ENCODE data around the gene DHX58.

The DHX58 gene

GRCh38 chr17:42111265-42111636 is 1.3 kb downstream of the DHX58 start:
- H3K9ac ChIP-seq (ENCODE audit: low read depth in 1 of 2, low read length in 2 of 2) = peak overlapping the region in 1 of 2 donors; percentile 89
- no peaks in the 10 kb centered on the region for H3K9me3 ChIP-seq (ENCODE audit: control insufficient read depth in 1 of 2, low read length in 2 of 2)
- peaks cover 24 to 32% of the 10 kb centered on the region in 2 donors for H3K4me1 ChIP-seq (ENCODE audit: control insufficient read depth in 1 of 2, insufficient read depth in 2 of 2, low read length in 2 of 2)
- H3K4me3 ChIP-seq (ENCODE audit: low read depth in 1 of 2, low read length in 2 of 2) = peak overlapping the region in 1 of 2 donors; percentile 77
- H3K36me3 ChIP-seq (ENCODE audit: control insufficient read depth in 1 of 2, insufficient read depth in 2 of 2, low read length in 2 of 2) = peaks cover 3 to 21% of the 10 kb centered on the region in 2 donors
- H3K27ac ChIP-seq (ENCODE audit: low read depth, low read length) = no peak overlapping the region
- H3K27me3 ChIP-seq (ENCODE audit: control insufficient read depth in 1 of 2, insufficient read depth in 2 of 2, low read length in 2 of 2) = no peaks in the 10 kb centered on the region

- H3K9ac ChIP-seq (ENCODE audit: low read depth in 1 of 2, low read length in 2 of 2) = no peak overlapping the region
- no peaks in the 10 kb centered on the region for H3K9me3 ChIP-seq (ENCODE audit: control insufficient read depth in 1 of 2, low read length in 2 of 2)
- peak overlapping the region in 1 of 2 donors; percentile 77 for H3K4me3 ChIP-seq (ENCODE audit: low read depth in 1 of 2, low read length in 2 of 2)
- peaks cover 3 to 22% of the 10 kb centered on the region in 2 donors for H3K36me3 ChIP-seq (ENCODE audit: control insufficient read depth in 1 of 2, insufficient read depth in 2 of 2, low read length in 2 of 2)
- peaks cover 24 to 29% of the 10 kb centered on the region in 2 donors for H3K4me1 ChIP-seq (ENCODE audit: control insufficient read depth in 1 of 2, insufficient read depth in 2 of 2, low read length in 2 of 2)
- H3K27me3 ChIP-seq (ENCODE audit: control insufficient read depth in 1 of 2, insufficient read depth in 2 of 2, low read length in 2 of 2) = no peaks in the 10 kb centered on the region
- H3K27ac ChIP-seq (ENCODE audit: low read depth, low read length) = no peak overlapping the region
Observed at GRCh38 chr17:42110301-42111264, 1.9 kb downstream of the DHX58 start.

- no peak overlapping the region for H3K9ac ChIP-seq (ENCODE audit: low read depth in 1 of 2, low read length in 2 of 2)
- no peak overlapping the region for H3K27ac ChIP-seq (ENCODE audit: low read depth, low read length)
- H3K4me3 ChIP-seq (ENCODE audit: low read depth in 1 of 2, low read length in 2 of 2) = no peak overlapping the region
- no peaks in the 10 kb centered on the region for H3K9me3 ChIP-seq (ENCODE audit: control insufficient read depth in 1 of 2, low read length in 2 of 2)
- H3K4me1 ChIP-seq (ENCODE audit: control insufficient read depth in 1 of 2, insufficient read depth in 2 of 2, low read length in 2 of 2) = peaks cover 24 to 26% of the 10 kb centered on the region in 2 donors
- peaks cover 3 to 17% of the 10 kb centered on the region in 2 donors for H3K36me3 ChIP-seq (ENCODE audit: control insufficient read depth in 1 of 2, insufficient read depth in 2 of 2, low read length in 2 of 2)
- H3K27me3 ChIP-seq (ENCODE audit: control insufficient read depth in 1 of 2, insufficient read depth in 2 of 2, low read length in 2 of 2) = no peaks in the 10 kb centered on the region
Observed at GRCh38 chr17:42109086-42109485, 3.4 kb downstream of the DHX58 start.

- Histone ChIP-seq H3K27me3 (ENCODE audit: control insufficient read depth in 1 of 2, insufficient read depth in 2 of 2, low read length in 2 of 2) (no peaks in the 10 kb centered on the region), H3K36me3 (ENCODE audit: control insufficient read depth in 1 of 2, insufficient read depth in 2 of 2, low read length in 2 of 2) (peaks cover 3 to 24% of the 10 kb centered on the region in 2 donors), H3K4me1 (ENCODE audit: control insufficient read depth in 1 of 2, insufficient read depth in 2 of 2, low read length in 2 of 2) (peaks cover 19 to 20% of the 10 kb centered on the region in 2 donors), H3K4me3 (ENCODE audit: low read depth in 1 of 2, low read length in 2 of 2) (peak overlapping the region; percentile 43 to 47), H3K9ac (ENCODE audit: low read depth in 1 of 2, low read length in 2 of 2) (no peak overlapping the region), H3K9me3 (ENCODE audit: control insufficient read depth in 1 of 2, low read length in 2 of 2) (no peaks in the 10 kb centered on the region), H3K27ac (ENCODE audit: low read depth, low read length) (no peak overlapping the region)
Observed at GRCh38 chr17:42107597-42108576, 4.6 kb downstream of the DHX58 start.

GRCh38 chr17:42107124-42107523 is 5.4 kb downstream of the DHX58 start:
- Histone ChIP-seq H3K9ac (ENCODE audit: low read depth in 1 of 2, low read length in 2 of 2) (no peak overlapping the region), H3K4me1 (ENCODE audit: control insufficient read depth in 1 of 2, insufficient read depth in 2 of 2, low read length in 2 of 2) (peaks cover 14 to 16% of the 10 kb centered on the region in 2 donors), H3K27me3 (ENCODE audit: control insufficient read depth in 1 of 2, insufficient read depth in 2 of 2, low read length in 2 of 2) (no peaks in the 10 kb centered on the region), H3K27ac (ENCODE audit: low read depth, low read length) (no peak overlapping the region), H3K36me3 (ENCODE audit: control insufficient read depth in 1 of 2, insufficient read depth in 2 of 2, low read length in 2 of 2) (peaks cover 3 to 24% of the 10 kb centered on the region in 2 donors), H3K4me3 (ENCODE audit: low read depth in 1 of 2, low read length in 2 of 2) (peak overlapping the region in 1 of 2 donors; percentile 47), H3K9me3 (ENCODE audit: control insufficient read depth in 1 of 2, low read length in 2 of 2) (no peaks in the 10 kb centered on the region)

GRCh38 chr17:42106009-42106408 is 6.5 kb downstream of the DHX58 start:
- Histone ChIP-seq H3K36me3 (ENCODE audit: control insufficient read depth in 1 of 2, insufficient read depth in 2 of 2, low read length in 2 of 2) (peaks cover 3 to 21% of the 10 kb centered on the region in 2 donors), H3K27ac (ENCODE audit: low read depth, low read length) (no peak overlapping the region), H3K9me3 (ENCODE audit: control insufficient read depth in 1 of 2, low read length in 2 of 2) (no peaks in the 10 kb centered on the region), H3K9ac (ENCODE audit: low read depth in 1 of 2, low read length in 2 of 2) (no peak overlapping the region), H3K27me3 (ENCODE audit: control insufficient read depth in 1 of 2, insufficient read depth in 2 of 2, low read length in 2 of 2) (no peaks in the 10 kb centered on the region), H3K4me1 (ENCODE audit: control insufficient read depth in 1 of 2, insufficient read depth in 2 of 2, low read length in 2 of 2) (peaks cover 4 to 5% of the 10 kb centered on the region in 2 donors), H3K4me3 (ENCODE audit: low read depth in 1 of 2, low read length in 2 of 2) (no peak overlapping the region)

GRCh38 chr17:42104264-42104663 is 8.2 kb downstream of the DHX58 start:
- H3K9me3 ChIP-seq (ENCODE audit: control insufficient read depth in 1 of 2, low read length in 2 of 2) = no peaks in the 10 kb centered on the region
- H3K36me3 ChIP-seq (ENCODE audit: control insufficient read depth in 1 of 2, insufficient read depth in 2 of 2, low read length in 2 of 2) = peaks cover 3 to 15% of the 10 kb centered on the region in 2 donors
- no peaks in the 10 kb centered on the region for H3K27me3 ChIP-seq (ENCODE audit: control insufficient read depth in 1 of 2, insufficient read depth in 2 of 2, low read length in 2 of 2)
- H3K9ac ChIP-seq (ENCODE audit: low read depth in 1 of 2, low read length in 2 of 2) = no peak overlapping the region
- no peak overlapping the region for H3K4me3 ChIP-seq (ENCODE audit: low read depth in 1 of 2, low read length in 2 of 2)
- H3K4me1 ChIP-seq (ENCODE audit: control insufficient read depth in 1 of 2, insufficient read depth in 2 of 2, low read length in 2 of 2) = peaks cover 2 to 4% of the 10 kb centered on the region in 2 donors
- no peak overlapping the region for H3K27ac ChIP-seq (ENCODE audit: low read depth, low read length)

- Histone ChIP-seq H3K27ac (ENCODE audit: low read depth, low read length) (no peak overlapping the region), H3K27me3 (ENCODE audit: control insufficient read depth in 1 of 2, insufficient read depth in 2 of 2, low read length in 2 of 2) (no peaks in the 10 kb centered on the region), H3K9ac (ENCODE audit: low read depth in 1 of 2, low read length in 2 of 2) (no peak overlapping the region), H3K36me3 (ENCODE audit: control insufficient read depth in 1 of 2, insufficient read depth in 2 of 2, low read length in 2 of 2) (peaks cover 0 to 15% of the 10 kb centered on the region in 2 donors), H3K9me3 (ENCODE audit: control insufficient read depth in 1 of 2, low read length in 2 of 2) (no peaks in the 10 kb centered on the region), H3K4me1 (ENCODE audit: control insufficient read depth in 1 of 2, insufficient read depth in 2 of 2, low read length in 2 of 2) (peaks cover 2 to 4% of the 10 kb centered on the region in 2 donors), H3K4me3 (ENCODE audit: low read depth in 1 of 2, low read length in 2 of 2) (no peak overlapping the region)
Observed at GRCh38 chr17:42103221-42103954, 9.1 kb downstream of the DHX58 start.

GRCh38 chr17:42101513-42102292 is 10.8 kb downstream of the DHX58 start:
- Histone ChIP-seq H3K9ac (ENCODE audit: low read depth in 1 of 2, low read length in 2 of 2) (no peak overlapping the region), H3K36me3 (ENCODE audit: control insufficient read depth in 1 of 2, insufficient read depth in 2 of 2, low read length in 2 of 2) (peaks cover 0 to 15% of the 10 kb centered on the region in 2 donors)

More at GRCh38 chr17:42101513-42102292, 10.8 kb downstream of the DHX58 start:
- peaks cover 0 to 4% of the 10 kb centered on the region in 2 donors for H3K4me1 ChIP-seq (ENCODE audit: control insufficient read depth in 1 of 2, insufficient read depth in 2 of 2, low read length in 2 of 2)
- no peak overlapping the region for H3K27ac ChIP-seq (ENCODE audit: low read depth, low read length)
- H3K9me3 ChIP-seq (ENCODE audit: control insufficient read depth in 1 of 2, low read length in 2 of 2) = no peaks in the 10 kb centered on the region
- H3K4me3 ChIP-seq (ENCODE audit: low read depth in 1 of 2, low read length in 2 of 2) = no peak overlapping the region
- peaks cover 12 to 15% of the 10 kb centered on the region in 2 donors for H3K27me3 ChIP-seq (ENCODE audit: control insufficient read depth in 1 of 2, insufficient read depth in 2 of 2, low read length in 2 of 2)
